Measurements from ENCODE around the gene RNF213.

RNF213 gene

DNA sequence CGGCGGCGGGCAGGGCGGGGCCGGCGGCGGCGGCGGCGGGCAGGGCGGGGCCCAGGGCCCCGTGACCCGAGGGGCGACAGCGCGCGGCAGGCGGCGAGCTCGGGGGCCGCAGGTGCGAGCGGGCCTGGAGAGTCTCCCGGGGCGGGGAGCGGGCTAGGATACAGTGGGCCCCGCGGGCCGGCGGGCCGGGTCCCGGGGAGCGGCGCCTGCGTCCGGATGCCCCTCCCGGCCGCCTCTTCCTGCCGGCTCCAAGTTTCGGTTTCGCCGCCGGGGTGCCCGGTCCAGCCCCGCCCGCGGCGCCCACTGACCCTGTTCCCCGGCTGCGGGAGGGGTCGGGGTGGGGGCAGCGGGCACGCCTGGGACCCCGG is at the start of gene RNF213:
Gene RNF213 (plus strand): TSS at position 62 of the 368 bp plus-strand sequence. CDS start 2,830 bp downstream, outside the sequence.
- peak; percentile 50 for DNase-seq

DNA sequence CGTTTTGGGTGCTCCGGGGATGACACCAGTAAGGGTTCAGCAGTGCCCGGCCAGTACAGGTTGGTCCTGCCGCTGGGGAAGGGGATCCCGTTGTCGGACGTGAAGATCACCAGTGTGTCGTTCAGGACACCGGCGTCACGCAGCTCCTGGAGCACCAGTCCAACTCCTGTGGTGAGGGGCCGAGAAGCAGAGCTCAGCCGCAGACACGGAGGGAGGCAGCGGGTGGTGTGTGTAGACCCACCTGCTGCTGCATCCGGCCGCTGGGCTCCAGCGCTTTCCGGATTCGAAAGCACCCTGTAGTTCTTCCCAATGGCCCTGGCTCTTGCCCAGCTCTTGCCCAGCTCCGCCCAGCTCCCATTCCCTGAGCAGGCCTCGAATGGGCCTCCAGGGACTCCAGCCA is 48.5 kb upstream of the RNF213 start:
- DNase-seq, result no peak

DNA sequence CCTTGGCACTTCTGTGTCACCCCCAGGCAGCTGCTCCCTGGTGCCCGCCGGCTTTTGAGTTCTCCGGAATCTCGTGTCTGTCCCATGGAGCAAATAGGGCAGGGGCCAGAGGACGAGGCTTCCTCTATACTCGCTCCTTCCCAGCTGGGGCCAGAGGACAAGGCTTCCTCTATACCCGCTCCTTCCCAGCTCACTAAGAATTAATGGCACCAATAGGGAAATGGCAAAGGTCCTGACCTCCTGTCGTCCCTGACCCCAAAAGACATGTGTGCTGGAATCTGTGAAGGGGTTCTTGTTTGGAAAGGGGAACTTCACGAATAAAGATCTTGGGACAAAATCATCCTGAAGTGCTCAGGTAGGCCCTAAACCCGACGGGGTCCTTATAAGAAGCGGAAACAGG is 48.1 kb upstream of the RNF213 start:
- no peak for DNase-seq

DNA sequence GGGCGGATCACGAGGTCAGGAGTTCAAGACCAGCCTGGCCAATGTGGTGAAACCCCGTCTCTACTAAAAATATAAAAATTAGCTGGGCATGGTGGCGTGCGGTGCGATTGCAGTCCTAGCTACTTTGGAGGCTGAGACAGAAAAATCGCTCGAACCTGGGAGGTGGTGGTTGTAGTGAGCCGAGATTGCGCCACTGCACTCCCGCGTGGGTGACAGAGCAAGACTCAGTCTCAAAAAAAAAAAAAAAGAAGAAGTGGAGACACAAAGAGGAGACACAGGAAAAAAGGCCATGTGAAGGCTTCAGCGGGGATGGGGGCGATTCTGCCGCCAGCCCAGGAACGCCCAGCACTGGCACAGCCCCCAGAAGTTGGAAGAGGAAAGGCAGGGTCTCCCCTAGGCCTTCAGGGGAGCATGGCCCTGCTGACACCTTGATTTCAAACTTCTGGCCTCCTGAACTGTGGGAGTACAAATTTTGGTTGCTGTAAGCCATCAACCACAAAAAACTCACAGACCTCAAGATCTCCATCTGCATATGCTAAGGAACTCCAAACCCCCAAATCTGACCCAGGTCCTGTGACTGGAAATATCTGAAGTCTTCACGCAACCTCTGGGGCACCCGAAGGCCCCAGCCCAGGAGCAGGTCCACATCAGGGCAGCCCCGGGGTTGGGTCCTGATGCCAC is 47.5 kb upstream of the RNF213 start:
- no peak for DNase-seq

DNA sequence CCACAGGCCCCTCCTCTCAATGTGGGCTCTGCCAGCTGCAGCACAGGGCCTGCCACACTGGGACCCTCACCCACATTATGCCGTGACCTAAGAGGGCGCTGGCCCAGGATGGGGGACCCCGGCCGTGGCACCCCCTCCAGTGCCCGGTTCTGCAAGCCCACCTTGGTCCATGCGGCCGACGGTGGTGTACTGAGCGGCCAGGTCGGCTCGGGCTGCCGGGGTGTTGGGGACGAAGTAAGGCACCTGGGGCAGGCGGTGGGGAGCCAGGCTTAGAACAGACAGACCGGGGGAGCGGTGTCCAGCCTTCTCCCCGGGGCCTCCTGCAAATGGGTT is 47.0 kb upstream of the RNF213 start:
- DNase-seq, result no peak

DNA sequence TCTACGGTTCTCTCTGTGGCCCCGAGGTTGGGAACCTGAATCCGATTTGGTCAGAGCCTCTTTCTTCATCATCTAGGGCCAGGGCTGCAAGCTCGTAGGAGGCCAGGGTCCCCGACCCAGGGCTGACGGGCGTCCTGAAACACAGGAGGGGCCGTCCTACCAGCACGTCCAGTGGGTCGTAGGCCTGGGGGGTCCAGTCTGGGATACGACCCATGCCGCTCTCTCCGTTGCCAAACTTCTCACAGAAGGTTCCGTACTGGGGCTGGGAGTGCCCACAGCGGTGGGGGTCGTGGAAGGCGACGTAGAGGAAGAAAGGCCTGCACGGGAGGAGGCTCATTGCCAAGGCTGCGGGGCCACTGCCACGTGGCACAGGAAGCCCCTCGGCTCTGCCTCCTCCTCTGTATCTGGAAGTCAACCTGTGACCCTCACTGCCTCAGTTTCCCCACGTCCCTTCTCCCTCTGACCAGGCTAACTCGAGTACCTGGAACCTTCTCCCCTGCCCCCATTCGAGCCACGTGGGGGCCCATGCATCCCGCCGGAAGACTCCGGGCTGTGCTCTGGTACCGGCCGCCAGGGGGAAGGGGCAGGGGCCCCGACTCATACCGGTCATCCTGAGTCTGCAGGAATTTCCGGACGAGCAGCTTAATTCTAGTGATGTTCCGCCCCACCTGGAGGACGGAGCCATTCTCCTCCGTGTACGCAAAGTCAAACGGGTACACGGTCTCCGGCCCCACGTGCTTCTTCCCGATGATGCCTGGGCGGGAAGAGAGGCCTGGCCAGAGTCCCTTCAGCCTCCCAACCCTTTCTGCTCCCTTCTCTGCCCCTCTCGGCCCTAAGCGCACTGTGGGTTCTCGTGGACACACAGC is 46.4 kb upstream of the RNF213 start:
- DNase-seq, result no peak

- DNase-seq, result no peak
Measured at GRCh38 chr17:80214878-80215210, 45.8 kb upstream of the RNF213 start.

- DNase-seq, result no peak
Measured at GRCh38 chr17:80216473-80217456, 43.9 kb upstream of the RNF213 start.

DNA sequence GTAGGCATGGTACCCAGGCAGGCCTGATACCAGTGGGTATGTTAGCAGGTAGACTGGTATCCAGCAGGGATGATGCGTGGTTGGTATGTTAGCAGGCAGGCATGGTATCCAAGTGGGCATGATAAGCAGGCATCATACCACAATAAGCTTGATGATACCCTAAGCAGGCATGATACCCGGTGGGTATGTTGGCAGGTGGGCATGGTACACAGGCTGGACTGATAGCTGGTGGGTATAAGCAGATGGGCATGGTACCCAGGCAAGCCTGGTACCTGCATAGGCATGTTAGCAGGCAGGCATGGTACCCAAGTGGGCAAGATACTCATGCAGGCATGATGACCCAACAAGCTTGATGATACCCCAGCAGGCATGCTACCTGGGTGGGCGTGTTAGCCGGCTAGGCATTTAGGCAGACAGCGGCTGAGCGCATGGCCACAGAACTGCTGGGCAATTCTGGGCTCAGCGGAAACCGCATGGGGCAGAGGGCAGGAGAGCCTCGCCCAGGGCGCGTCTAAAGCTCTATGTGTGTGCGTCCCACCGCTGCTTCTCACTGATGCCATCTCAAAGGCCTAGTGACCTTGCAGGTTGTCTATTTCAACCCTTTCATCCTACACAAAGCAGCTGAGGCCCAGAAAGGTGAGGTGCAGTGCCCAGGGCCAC is 42.8 kb upstream of the RNF213 start:
- DNase-seq, result no peak

DNA sequence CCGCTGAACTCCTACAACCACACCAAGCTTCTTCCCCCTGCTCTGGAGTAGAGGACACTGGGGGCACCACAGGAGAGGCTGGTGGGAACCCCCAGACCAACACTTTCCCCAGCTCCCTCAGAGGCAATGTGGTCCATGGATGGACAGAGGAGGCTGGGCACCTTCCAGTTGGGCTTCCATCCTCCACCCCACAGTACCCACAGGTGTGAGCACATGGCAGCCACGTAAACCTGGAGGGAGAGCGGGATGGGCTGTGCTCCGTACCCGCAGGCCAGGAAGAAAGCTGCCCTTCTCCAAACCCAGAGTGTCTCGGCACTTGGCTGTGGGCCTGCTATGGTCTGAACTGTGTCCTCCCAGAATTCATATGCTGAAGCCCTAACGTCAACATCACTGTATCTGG is 42.3 kb upstream of the RNF213 start:
- DNase-seq, result no peak

- peak; percentile 90 for DNase-seq
Measured at GRCh38 chr17:80219013-80219762, 41.5 kb upstream of the RNF213 start.

DNA sequence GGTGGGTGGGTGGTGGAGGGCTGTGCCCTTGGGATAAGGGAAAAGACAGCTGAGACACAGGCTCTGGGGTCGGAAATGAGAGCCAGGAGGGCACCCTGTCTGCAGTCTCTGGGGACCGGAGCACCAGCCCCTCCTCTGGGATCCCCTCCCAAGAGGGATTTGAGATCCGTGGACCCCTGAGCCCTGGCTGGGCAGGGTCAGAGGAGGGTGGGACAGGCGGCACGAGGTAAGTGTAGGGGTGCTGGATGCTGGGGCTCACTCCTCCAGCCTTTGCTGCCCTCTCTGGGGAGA is 40.9 kb upstream of the RNF213 start:
- no peak for DNase-seq

- peak; percentile 30 for DNase-seq
Measured at GRCh38 chr17:80220054-80220735, 40.5 kb upstream of the RNF213 start, which contains the start of the genes SGSH and SLC26A11. Gene SGSH, minus strand, starts transcription at chr17:80220333. Its CDS starts 20 bp downstream, at chr17:80220313. Gene SLC26A11, plus strand, starts transcription at chr17:80220427. Its CDS starts 1,134 bp downstream, at chr17:80221561.

DNA sequence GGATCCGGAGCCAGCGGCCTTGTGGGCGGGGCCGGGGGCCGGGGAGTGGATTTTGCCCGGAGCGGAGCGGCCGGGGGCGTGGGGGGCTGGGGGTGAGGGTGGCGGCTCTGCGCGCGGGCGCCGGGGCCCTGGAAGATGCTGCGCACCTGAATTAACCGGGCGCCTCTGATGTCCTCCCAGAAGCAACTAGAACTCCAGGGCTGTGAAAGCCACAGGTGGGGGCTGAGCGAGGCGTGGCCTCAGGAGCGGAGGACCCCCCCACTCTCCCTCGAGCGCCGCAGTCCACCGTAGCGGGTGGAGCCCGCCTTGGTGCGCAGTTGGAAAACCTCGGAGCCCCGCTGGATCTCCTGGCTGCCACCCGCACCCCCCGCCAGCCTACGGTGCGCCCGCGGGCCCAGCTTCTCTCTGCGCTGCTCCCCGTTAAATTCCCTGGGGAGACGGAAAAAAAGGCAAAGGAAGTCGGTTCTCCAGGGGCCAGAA is 39.9 kb upstream of the RNF213 start:
- no peak for DNase-seq

DNA sequence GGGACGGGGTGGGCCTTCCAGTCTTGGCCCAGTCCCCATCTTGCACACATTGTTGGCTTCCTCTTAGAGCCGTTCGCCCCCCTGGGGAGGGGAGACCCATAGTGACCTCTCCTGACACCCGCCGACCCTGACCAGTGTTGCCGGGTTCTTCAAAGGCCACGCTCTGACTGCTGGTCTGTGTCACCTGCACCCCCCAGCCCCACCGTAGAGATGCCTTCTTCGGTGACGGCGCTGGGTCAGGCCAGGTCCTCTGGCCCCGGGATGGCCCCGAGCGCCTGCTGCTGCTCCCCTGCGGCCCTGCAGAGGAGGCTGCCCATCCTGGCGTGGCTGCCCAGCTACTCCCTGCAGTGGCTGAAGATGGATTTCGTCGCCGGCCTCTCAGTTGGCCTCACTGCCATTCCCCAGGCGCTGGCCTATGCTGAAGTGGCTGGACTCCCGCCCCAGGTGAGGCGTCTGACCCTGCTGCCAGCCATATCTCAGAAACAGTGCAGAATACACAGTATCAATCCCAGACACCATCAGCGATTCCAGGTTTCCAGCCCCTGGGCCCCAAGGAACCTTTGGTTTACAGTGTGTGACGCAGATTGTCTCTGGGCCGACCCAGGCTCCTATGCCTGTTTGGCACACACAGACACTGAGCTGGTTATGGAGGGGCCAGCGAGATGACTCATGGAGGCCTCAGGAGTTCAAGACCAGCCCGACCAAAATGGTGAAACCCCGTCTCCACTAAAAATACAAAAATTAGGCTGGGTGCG is 39.1 kb upstream of the RNF213 start:
- no peak for DNase-seq

DNA sequence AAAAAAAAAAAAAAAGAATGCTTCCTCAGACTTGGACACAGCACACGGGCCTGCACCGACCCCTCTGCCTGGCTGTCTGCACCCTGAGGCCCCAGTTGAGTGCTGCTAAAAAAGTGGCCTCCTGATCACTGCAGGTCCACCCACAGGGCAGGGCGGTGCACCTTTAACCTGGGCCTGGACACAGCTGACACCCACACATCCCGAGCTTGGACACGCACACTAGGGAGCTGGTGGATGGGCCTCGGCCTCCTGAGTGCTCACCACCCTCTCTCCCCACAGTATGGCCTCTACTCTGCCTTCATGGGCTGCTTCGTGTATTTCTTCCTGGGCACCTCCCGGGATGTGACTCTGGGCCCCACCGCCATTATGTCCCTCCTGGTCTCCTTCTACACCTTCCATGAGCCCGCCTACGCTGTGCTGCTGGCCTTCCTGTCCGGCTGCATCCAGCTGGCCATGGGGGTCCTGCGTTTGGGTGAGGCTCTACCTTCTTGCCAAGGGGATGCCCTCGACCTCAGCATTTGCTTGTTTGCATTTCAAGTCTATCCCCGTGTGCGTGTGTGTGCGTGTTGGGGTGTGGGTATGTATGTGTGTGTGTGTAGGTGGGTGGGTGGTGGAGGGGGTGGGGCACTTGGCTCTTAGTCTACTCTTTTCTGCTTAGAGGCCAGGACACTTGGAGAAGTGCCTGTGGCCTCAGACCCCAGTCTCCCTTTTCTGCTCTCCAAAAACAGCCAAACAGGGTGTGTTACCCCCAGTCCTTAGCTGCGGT is 38.1 kb upstream of the RNF213 start:
- DNase-seq, result no peak

GRCh38 chr17:80223142-80223815 is 37.4 kb upstream of the RNF213 start:
- no peak for DNase-seq

DNA sequence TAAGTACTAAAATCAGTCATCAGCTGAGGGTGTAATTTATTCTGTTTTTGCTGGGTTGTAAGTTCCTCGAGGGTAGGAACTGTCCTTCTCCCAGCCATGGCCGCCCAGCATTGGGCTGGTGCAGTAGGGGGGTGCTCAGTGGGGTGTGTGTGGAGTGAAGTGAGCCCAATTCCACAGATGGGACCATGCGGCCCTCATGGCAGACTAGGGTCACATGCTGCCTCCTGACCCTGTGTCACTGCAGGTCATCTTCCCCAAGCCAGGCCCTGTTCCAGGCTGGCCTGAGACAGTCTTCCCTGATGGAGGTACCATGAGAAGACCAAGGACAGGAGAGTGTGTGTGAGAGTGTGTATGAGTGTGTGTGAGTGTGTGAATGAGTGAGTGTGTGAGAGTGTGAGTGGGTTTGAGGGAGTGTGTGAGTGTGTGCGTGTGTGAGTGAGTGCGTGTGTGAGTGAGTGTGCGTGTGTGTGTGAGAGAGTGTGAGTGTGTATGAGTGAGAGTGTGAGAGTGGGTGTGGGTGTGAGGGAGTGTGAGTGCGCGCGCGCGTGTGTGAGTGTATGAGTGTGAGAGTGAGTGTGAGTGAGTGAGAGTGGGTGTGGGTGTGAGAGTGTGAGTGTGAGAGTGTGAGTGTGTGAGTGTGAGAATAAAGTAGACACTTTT is 36.7 kb upstream of the RNF213 start:
- no peak for DNase-seq

DNA sequence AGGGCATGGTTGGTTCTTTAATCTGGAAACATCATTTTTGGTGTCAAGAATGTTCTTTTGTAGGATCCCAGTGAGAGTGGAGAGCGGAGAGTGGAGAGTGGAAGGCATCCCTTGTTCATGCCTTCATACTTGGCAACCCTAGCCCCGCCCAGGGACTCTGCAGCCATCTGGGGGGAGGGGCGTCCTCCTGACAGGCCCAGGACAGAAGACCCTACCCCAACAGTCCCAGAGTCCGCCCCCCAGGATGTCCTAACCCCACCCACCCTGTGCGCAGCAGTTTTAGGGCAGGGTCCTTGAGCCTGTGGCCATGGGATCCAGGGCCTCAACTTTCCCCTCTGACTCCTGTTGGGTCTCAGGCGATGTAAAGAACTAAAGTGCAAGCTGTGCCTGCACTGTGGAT is 36.0 kb upstream of the RNF213 start:
- DNase-seq, result no peak

Data from activated CD4-positive, alpha-beta T cell treated with anti-CD3 and anti-CD28 coated beads for 1 hour (primary cell).